Uterus (tissue), 2 donors: ENCODE data around the gene ZNF438.

Source experiments
- POLR2A ChIP-seq, 2 donors: fragments of 450-650 bp; IDR thresholded peaks; one replicate each; pipeline ENCODE4 v1.6.1; 2016; ENCODE audit warnings: antibody characterized with exemption in 2 of 2, mild to moderate bottlenecking in 1 of 2, moderate library complexity in 1 of 2
- TF ChIP-seq, protein P1 (sequence below), 4 experiments: fragments of 200-600 bp in 2 of 4; fragments of 450-650 bp in 2 of 4; sonication (generic) in 2 of 4; IDR thresholded peaks; one replicate each; pipeline ENCODE4 v1.5.1; 2016 to 2019; ENCODE audit warnings: antibody characterized with exemption in 4 of 4, mild to moderate bottlenecking in 2 of 4, moderate library complexity in 1 of 4

DNA sequence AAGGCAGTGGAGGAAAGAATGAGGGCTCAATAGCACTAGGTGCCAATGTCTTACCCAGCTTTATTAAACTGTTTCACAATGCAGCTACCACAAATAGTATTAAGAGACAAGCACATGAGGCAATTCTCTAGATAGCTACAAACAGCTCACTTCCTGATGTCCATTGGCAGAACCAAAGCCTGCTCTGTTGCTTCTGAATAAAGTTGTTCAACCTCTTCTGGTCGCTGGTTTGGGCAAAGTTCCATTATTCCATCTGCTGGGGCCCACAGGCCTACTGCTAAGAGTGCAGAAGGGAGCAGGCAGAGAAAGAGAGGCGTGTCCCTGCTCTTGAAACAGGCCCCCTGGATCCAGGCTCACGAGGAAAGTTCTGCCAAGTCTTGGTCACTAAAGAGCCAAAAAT lies 173.9 kb downstream of the ZNF438 start:
- no peak for TF ChIP-seq POLR2A (IDR thresholded peaks at IDR 0.05)
- TF ChIP-seq, protein P1, sequence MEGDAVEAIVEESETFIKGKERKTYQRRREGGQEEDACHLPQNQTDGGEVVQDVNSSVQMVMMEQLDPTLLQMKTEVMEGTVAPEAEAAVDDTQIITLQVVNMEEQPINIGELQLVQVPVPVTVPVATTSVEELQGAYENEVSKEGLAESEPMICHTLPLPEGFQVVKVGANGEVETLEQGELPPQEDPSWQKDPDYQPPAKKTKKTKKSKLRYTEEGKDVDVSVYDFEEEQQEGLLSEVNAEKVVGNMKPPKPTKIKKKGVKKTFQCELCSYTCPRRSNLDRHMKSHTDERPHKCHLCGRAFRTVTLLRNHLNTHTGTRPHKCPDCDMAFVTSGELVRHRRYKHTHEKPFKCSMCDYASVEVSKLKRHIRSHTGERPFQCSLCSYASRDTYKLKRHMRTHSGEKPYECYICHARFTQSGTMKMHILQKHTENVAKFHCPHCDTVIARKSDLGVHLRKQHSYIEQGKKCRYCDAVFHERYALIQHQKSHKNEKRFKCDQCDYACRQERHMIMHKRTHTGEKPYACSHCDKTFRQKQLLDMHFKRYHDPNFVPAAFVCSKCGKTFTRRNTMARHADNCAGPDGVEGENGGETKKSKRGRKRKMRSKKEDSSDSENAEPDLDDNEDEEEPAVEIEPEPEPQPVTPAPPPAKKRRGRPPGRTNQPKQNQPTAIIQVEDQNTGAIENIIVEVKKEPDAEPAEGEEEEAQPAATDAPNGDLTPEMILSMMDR (IDR thresholded peaks at IDR 0.05), result no peak
